A673 (cell line): ENCODE data around the gene TLE2. TPM values are rescaled to one million over a fixed set of nuclear protein-coding genes. Genes with fewer than 3 reads are reported as not detected.
"Not testable (repeated sequence)": the region's sequence is repeated elsewhere in the genome, so short reads cannot be mapped to it uniquely, and the experiment has no call there.

Experiments used
- BruUV-seq: library from RNA; stranded (reverse); fragments of 400-500 nt; replicated peaks from 2 replicates; lab custom pipeline; 2021; lab: Mats Ljungman, UMichigan
- CTCF ChIA-PET: fragments of 300-600 bp; sonication (Branson Sonifier 250); formaldehyde crosslinking; loops from one replicate; lab custom pipeline; 2022; ENCODE audit warnings: antibody characterized with exemption; lab: Charles Lee
- POLR2A ChIA-PET: fragments of 300-600 bp; sonication (Branson Sonifier 250); formaldehyde crosslinking; loops from one replicate; lab custom pipeline; 2022; ENCODE audit warnings: antibody characterized with exemption; ENCODE audit not compliant: low non-redundant PET; lab: Charles Lee
- DNase-seq: peaks from one replicate; pipeline ENCODE4 v3.0.0-alpha.2; 2015; ENCODE audit warnings: low spot score
- H3K27ac ChIP-seq: fragments of 200-600 bp; sonication (generic); 2 replicates; pipeline ENCODE4 v1.5.1; 2016; ENCODE audit warnings: mixed run types, low read depth, mild to moderate bottlenecking, mixed read lengths, antibody characterized with exemption, low read length; ENCODE audit not compliant: poor library complexity, severe bottlenecking
- H3K27me3 ChIP-seq: fragments of 200-600 bp; sonication (generic); replicated peaks from 2 replicates; pipeline ENCODE4 v1.6.1; 2017; ENCODE audit warnings: mixed run types, low read depth, mild to moderate bottlenecking, mixed read lengths, antibody characterized with exemption, low read length; ENCODE audit not compliant: insufficient read depth, poor library complexity
- H3K36me3 ChIP-seq: fragments of 200-600 bp; sonication (generic); 2 replicates; pipeline ENCODE4 v1.6.1; 2016; ENCODE audit warnings: mixed run types, mild to moderate bottlenecking, mixed read lengths, antibody characterized with exemption, low read length; ENCODE audit not compliant: insufficient read depth, poor library complexity, severe bottlenecking
- H3K4me1 ChIP-seq: fragments of 200-600 bp; sonication (generic); 2 replicates; pipeline ENCODE4 v1.6.1; 2017; ENCODE audit warnings: mixed run types, mild to moderate bottlenecking, mixed read lengths, antibody characterized with exemption, low read length; ENCODE audit not compliant: insufficient read depth, poor library complexity, severe bottlenecking
- H3K4me3 ChIP-seq: fragments of 200-600 bp; sonication (generic); 2 replicates; pipeline ENCODE4 v1.5.1; 2016; ENCODE audit warnings: low read depth, mixed run types, mild to moderate bottlenecking, mixed read lengths, low read length; ENCODE audit not compliant: poor library complexity, severe bottlenecking
- H3K9me3 ChIP-seq: fragments of 200-600 bp; sonication (generic); 2 replicates; pipeline ENCODE4 v1.6.1; 2016; ENCODE audit warnings: mixed run types, low read depth, mild to moderate bottlenecking, mixed read lengths, antibody characterized with exemption, low read length; ENCODE audit not compliant: poor library complexity, severe bottlenecking
- EZH2 ChIP-seq: fragments of 200-600 bp; sonication (generic); IDR thresholded peaks from 2 replicates; pipeline ENCODE4 v1.6.1; 2017; ENCODE audit warnings: borderline replicate concordance, low read depth, mild to moderate bottlenecking, mixed read lengths, antibody characterized with exemption, low read length; ENCODE audit not compliant: poor library complexity, severe bottlenecking
- intact Hi-C: fragments of 100-400 bp; cut with micrococcal nuclease; formaldehyde crosslinking; loops from one replicate; pipeline ENCODE4 v1.10.0; 2022; ENCODE audit not compliant: unreplicated experiment
- total RNA-seq: library from RNA; stranded (reverse); gene quantifications from 2 replicates; pipeline ENCODE4 v1.2.3, GENCODE V29; 2021
- TF ChIP-seq, protein P1 (sequence below): fragments of 300-800, 200-600 bp; sonication (generic); conservative IDR thresholded peaks from 2 replicates; pipeline ENCODE4 v1.5.1; 2017; ENCODE audit warnings: low read depth, mild to moderate bottlenecking, antibody characterized with exemption, low read length, moderate library complexity, mixed read lengths

Gene TLE2
- total RNA-seq, 1 experiment from 2014 or later = 10.8 TPM

GRCh38 chr19:2967972-2968371 is 61.1 kb downstream of the TLE2 start:
- no TSS peak for BruUV-seq
- no peak for TF ChIP-seq EZH2
- TF ChIP-seq, protein P1, sequence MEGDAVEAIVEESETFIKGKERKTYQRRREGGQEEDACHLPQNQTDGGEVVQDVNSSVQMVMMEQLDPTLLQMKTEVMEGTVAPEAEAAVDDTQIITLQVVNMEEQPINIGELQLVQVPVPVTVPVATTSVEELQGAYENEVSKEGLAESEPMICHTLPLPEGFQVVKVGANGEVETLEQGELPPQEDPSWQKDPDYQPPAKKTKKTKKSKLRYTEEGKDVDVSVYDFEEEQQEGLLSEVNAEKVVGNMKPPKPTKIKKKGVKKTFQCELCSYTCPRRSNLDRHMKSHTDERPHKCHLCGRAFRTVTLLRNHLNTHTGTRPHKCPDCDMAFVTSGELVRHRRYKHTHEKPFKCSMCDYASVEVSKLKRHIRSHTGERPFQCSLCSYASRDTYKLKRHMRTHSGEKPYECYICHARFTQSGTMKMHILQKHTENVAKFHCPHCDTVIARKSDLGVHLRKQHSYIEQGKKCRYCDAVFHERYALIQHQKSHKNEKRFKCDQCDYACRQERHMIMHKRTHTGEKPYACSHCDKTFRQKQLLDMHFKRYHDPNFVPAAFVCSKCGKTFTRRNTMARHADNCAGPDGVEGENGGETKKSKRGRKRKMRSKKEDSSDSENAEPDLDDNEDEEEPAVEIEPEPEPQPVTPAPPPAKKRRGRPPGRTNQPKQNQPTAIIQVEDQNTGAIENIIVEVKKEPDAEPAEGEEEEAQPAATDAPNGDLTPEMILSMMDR = no peak
- Histone ChIP-seq H3K9me3 (no peaks in the 10 kb centered on the region), H3K27me3 (no peaks in the 10 kb centered on the region), H3K36me3 (no peaks in the 10 kb centered on the region), H3K27ac (no peak overlapping the region), H3K4me3 (no peak overlapping the region), H3K4me1 (peaks cover 5% of the 10 kb centered on the region)
- intact Hi-C loops = no loop called here
- POLR2A ChIA-PET = no interaction called here
- no peak for DNase-seq
- CTCF ChIA-PET = no interaction called here

- H3K4me3 ChIP-seq = no peak overlapping the region
- H3K9me3 ChIP-seq = no peaks in the 10 kb centered on the region
- H3K27me3 ChIP-seq = no peaks in the 10 kb centered on the region
- POLR2A ChIA-PET = interaction anchor here (0.7 kb wide), 1 partner anchor 135 kb away, joined by 5 read pairs; no protein-coding TSS in a partner anchor
- CTCF ChIA-PET = interaction anchor here (0.7 kb wide), 1 partner anchor 267 kb away, joined by 3 read pairs; no protein-coding TSS in a partner anchor
- no peak for TF ChIP-seq EZH2
- TF ChIP-seq, protein P1 = no peak
- no peak for DNase-seq
- no peaks in the 10 kb centered on the region for H3K36me3 ChIP-seq
- H3K27ac ChIP-seq = no peak overlapping the region
- no TSS peak for BruUV-seq
- intact Hi-C loops = no loop called here
- H3K4me1 ChIP-seq = peaks cover 5% of the 10 kb centered on the region
These were observed 64.2 kb downstream of the TLE2 start for GRCh38 chr19:2964874-2965273.

DNA sequence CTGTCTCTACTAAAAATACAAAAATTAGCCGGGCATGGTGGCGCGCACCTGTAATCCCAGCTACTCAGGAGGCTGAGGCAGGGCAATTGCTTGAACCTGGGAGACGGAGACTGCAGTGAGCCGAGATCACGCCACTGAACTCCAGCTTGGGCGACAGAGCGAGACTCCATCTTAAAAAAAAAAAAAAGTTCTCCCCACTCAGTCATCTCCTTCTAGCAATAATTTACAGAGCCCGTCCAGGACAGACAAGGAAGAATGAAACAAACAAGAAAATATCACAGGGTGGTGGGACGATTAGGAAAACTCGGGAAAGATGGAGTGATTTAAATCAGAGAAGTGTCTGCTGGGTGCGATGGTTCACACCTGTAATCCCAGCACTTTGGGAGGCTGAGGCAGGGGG is 65.4 kb downstream of the TLE2 start:
- BruUV-seq, H3K9me3 ChIP-seq, H3K4me3 ChIP-seq, intact Hi-C loops, H3K27me3 ChIP-seq, H3K27ac ChIP-seq, POLR2A ChIA-PET, H3K4me1 ChIP-seq, DNase-seq, H3K36me3 ChIP-seq: not testable (repeated sequence)
- CTCF ChIA-PET = interaction anchor here (2.0 kb wide), 1 partner anchor 140 kb away, joined by 11 read pairs; no protein-coding TSS in a partner anchor

DNA sequence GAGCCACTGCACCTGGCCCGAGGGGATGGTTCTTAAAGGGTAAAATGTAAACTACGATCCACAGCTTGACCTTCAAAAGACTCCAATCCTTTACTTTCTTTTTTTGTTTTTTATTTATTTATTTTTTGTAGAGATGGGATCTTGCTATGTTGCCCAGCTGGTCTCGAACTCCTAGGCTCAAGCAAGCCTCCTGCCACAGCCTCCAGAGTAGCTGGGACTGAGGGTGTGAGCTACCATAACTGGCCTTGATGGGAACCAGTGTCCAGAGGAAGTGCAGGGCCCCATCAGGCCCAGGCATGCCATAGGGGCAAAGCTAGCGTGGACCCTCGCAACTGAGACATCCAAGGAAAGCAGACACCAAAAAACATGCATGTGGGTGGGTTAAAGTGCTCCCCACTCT is 66.0 kb downstream of the TLE2 start:
- no TSS peak for BruUV-seq
- Histone ChIP-seq H3K9me3 (no peaks in the 10 kb centered on the region), H3K4me3 (no peak overlapping the region), H3K4me1 (no peaks in the 10 kb centered on the region), H3K27ac (no peak overlapping the region), H3K36me3 (no peaks in the 10 kb centered on the region), H3K27me3 (no peaks in the 10 kb centered on the region)
- DNase-seq = no peak
- TF ChIP-seq, protein P1 = no peak
- TF ChIP-seq EZH2 = no peak
- ChIA-PET POLR2A (no interaction called here), CTCF (interaction anchor here (1.1 to 2.0 kb wide), 2 partner anchors 141 to 146 kb away, joined by 4 to 11 read pairs; no protein-coding TSS in a partner anchor)
- intact Hi-C loops = no loop called here
